RPMI8226 (cell line): ENCODE measurements around the gene ZC2HC1B.
A peak's percentile ranks its signal among the peaks of the same experiment; 100 is the strongest.
"Not testable (repeated sequence)": the region's sequence is repeated elsewhere in the genome, so short reads cannot be mapped to it uniquely, and the experiment has no call there.

ENCODE experiments used
- DNase-seq: peaks from one replicate; pipeline ENCODE4 v3.0.0-alpha.2; 2015

ZC2HC1B gene

GRCh38 chr6:143871202-143871730, 7.0 kb downstream of the ZC2HC1B start:
- DNase-seq = not testable (repeated sequence)

GRCh38 chr6:143872201-143872600, 7.9 kb downstream of the ZC2HC1B start:
- peak; percentile 4 for DNase-seq

GRCh38 chr6:143873600-143873999, 9.3 kb downstream of the ZC2HC1B start:
- DNase-seq = not testable (repeated sequence)

GRCh38 chr6:143874503-143874902, 10.2 kb downstream of the ZC2HC1B start:
- DNase-seq = not testable (repeated sequence)

- no peak for DNase-seq
Observed at GRCh38 chr6:143877584-143878271, 13.5 kb downstream of the ZC2HC1B start.

- no peak for DNase-seq
Observed at GRCh38 chr6:143878272-143878760, 14.0 kb downstream of the ZC2HC1B start.

- DNase-seq = no peak
Observed at GRCh38 chr6:143880412-143880811, 16.1 kb downstream of the ZC2HC1B start.

- DNase-seq = no peak
Observed at GRCh38 chr6:143882401-143882930, 18.2 kb downstream of the ZC2HC1B start.

- DNase-seq = no peak
Observed at GRCh38 chr6:143884216-143884900, 20.1 kb downstream of the ZC2HC1B start.

GRCh38 chr6:143885116-143885515, 20.8 kb downstream of the ZC2HC1B start:
- no peak for DNase-seq

GRCh38 chr6:143894655-143895054, 30.4 kb downstream of the ZC2HC1B start:
- no peak for DNase-seq

GRCh38 chr6:143896126-143896860, 32.0 kb downstream of the ZC2HC1B start:
- no peak for DNase-seq

GRCh38 chr6:143900358-143900757, 36.1 kb downstream of the ZC2HC1B start:
- no peak for DNase-seq

GRCh38 chr6:143901885-143902750, 37.8 kb downstream of the ZC2HC1B start:
- peak; percentile 7 for DNase-seq

GRCh38 chr6:143902827-143903226, 38.6 kb downstream of the ZC2HC1B start:
- no peak for DNase-seq

- no peak for DNase-seq
Observed at GRCh38 chr6:143911028-143911427, 46.8 kb downstream of the ZC2HC1B start.

- no peak for DNase-seq
Observed at GRCh38 chr6:143912671-143913070, 48.4 kb downstream of the ZC2HC1B start.

GRCh38 chr6:143917026-143917425, 52.8 kb downstream of the ZC2HC1B start:
- not testable (repeated sequence) for DNase-seq

- DNase-seq = no peak
Observed at GRCh38 chr6:143928853-143929252, 64.6 kb downstream of the ZC2HC1B start.

- no peak for DNase-seq
Observed at GRCh38 chr6:143929975-143930374, 65.7 kb downstream of the ZC2HC1B start.

GRCh38 chr6:143934331-143934730, 70.1 kb downstream of the ZC2HC1B start:
- no peak for DNase-seq

- DNase-seq = no peak
Observed at GRCh38 chr6:143934867-143935266, 70.6 kb downstream of the ZC2HC1B start.
